Measurements from ENCODE around the gene RNF38. TPM values are rescaled to one million over a fixed set of nuclear protein-coding genes. Genes with fewer than 3 reads are reported as not detected.

Gene RNF38
- total and polyA plus RNA-seq, 4 donors = 7.6 to 41.0 (median 25.6) TPM

- H3K4me1 ChIP-seq (ENCODE audit: control insufficient read depth in 5 of 5, insufficient read depth in 5 of 5, low read length in 5 of 5) = no peaks in the 10 kb centered on the region
Measured at GRCh38 chr9:36426348-36426747, 26.3 kb upstream of the RNF38 start.

DNA sequence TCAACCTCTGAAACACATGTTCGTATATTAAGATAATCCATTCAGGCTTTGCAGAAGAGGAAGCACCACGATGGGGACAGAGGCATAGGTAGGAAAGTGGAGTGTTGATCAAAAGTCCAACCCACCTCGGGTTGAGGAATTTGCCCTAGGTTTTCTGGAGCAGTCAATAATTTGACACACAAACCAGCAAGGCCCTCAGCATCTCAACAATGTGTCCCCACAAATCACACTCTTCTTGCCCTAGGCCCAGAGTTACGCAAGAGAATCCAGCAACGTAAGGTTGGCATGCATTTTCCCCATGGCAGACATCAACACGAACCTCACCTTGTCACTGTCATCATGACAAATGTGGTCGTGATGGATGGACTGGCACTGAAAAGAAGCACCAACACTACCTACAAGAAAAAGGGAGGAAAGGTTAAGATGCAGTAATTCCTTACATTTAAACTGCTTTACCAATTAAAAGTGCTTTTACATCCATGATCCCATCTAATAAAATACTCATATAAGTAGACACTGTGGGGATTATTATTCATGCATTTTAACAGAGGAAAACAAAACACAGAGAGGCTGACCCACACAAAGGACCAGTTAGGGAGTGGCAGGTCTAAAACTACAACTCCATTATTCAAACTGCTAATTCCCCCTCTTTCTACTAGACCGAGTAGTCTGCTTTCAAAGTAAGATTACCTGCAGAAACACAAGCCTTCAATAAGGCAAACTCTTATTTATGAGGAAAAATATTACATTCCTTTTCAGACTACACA, 24.4 kb upstream of the RNF38 start:
- WGBS, 2 donors = 81 to 82% methylated on average over 8 of the region's 8 CpGs
- no peaks in the 10 kb centered on the region for H3K27me3 ChIP-seq (ENCODE audit: control insufficient read depth in 3 of 3, insufficient read depth in 3 of 3, low read length in 2 of 3)

More at GRCh38 chr9:36426348-36426747, 26.3 kb upstream of the RNF38 start:
- TF ChIP-seq, protein P1, sequence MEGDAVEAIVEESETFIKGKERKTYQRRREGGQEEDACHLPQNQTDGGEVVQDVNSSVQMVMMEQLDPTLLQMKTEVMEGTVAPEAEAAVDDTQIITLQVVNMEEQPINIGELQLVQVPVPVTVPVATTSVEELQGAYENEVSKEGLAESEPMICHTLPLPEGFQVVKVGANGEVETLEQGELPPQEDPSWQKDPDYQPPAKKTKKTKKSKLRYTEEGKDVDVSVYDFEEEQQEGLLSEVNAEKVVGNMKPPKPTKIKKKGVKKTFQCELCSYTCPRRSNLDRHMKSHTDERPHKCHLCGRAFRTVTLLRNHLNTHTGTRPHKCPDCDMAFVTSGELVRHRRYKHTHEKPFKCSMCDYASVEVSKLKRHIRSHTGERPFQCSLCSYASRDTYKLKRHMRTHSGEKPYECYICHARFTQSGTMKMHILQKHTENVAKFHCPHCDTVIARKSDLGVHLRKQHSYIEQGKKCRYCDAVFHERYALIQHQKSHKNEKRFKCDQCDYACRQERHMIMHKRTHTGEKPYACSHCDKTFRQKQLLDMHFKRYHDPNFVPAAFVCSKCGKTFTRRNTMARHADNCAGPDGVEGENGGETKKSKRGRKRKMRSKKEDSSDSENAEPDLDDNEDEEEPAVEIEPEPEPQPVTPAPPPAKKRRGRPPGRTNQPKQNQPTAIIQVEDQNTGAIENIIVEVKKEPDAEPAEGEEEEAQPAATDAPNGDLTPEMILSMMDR (IDR thresholded peaks at IDR 0.05; ENCODE audit: control extremely low read depth, extremely low read depth) = no peak
- ATAC-seq (ENCODE audit: insufficient read depth, low FRiP score) = no peak
- Histone ChIP-seq H3K4me3 (no peak overlapping the region), H3K9ac (ENCODE audit: insufficient read depth in 1 of 2, low read length in 2 of 2) (no peak overlapping the region), H3K36me3 (ENCODE audit: control insufficient read depth in 4 of 4, insufficient read depth in 4 of 4, low read length in 4 of 4) (peaks cover 0 to 11% (median under 1%) of the 10 kb centered on the region in 4 donors), H3K27me3 (ENCODE audit: control insufficient read depth in 3 of 3, insufficient read depth in 3 of 3, low read length in 2 of 3) (no peaks in the 10 kb centered on the region), H3K27ac (ENCODE audit: low read depth in 1 of 2, low read length in 1 of 2) (no peak overlapping the region), H3K9me3 (ENCODE audit: control insufficient read depth in 4 of 4, insufficient read depth in 3 of 4, low read length in 3 of 4) (no peaks in the 10 kb centered on the region)
- 88 to 91% methylated on average over 5 of the region's 5 CpGs for WGBS, 2 donors
- no peak for DNase-seq

DNA sequence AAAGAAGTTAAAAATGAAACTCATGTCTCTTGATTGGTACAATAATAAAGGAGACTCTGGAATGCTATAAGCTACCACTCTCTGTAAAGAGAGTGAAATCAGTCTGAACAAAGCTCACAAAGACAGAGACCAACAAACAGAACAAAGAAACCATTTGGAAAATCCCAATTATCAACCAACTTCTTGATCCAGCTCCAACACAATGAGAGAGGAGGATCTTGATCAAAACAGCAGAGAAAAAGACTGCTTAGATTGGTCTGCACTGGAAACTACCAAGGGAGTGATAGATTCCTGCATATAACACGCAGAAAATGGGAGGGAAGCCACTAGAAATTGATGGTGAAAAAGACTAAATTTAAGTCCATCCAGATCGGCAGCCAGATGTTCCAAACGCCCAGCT, 23.1 kb upstream of the RNF38 start:
- Histone ChIP-seq H3K27ac (ENCODE audit: low read depth in 1 of 2, low read length in 1 of 2) (no peak overlapping the region), H3K4me1 (ENCODE audit: control insufficient read depth in 5 of 5, insufficient read depth in 5 of 5, low read length in 5 of 5) (peaks cover 0 to 6% (median 0%) of the 10 kb centered on the region in 5 donors), H3K9ac (ENCODE audit: insufficient read depth in 1 of 2, low read length in 2 of 2) (no peak overlapping the region), H3K9me3 (ENCODE audit: control insufficient read depth in 4 of 4, insufficient read depth in 3 of 4, low read length in 3 of 4) (no peaks in the 10 kb centered on the region), H3K27me3 (ENCODE audit: control insufficient read depth in 3 of 3, insufficient read depth in 3 of 3, low read length in 2 of 3) (no peaks in the 10 kb centered on the region), H3K4me3 (no peak overlapping the region), H3K36me3 (ENCODE audit: control insufficient read depth in 4 of 4, insufficient read depth in 4 of 4, low read length in 4 of 4) (peaks cover 0 to 11% (median under 1%) of the 10 kb centered on the region in 4 donors)
- ATAC-seq (ENCODE audit: insufficient read depth, low FRiP score) (no peak), DNase-seq (no peak)
- WGBS, 2 donors = 92 to 94% methylated on average over 3 of the region's 3 CpGs
- TF ChIP-seq, protein P1 (IDR thresholded peaks at IDR 0.05; ENCODE audit: control extremely low read depth, extremely low read depth) = no peak

More for the DNA sequence above, 24.4 kb upstream of the RNF38 start:
- no peak overlapping the region for H3K4me3 ChIP-seq
- DNase-seq = no peak
- ATAC-seq (ENCODE audit: insufficient read depth, low FRiP score) = no peak
- TF ChIP-seq, protein P1 (IDR thresholded peaks at IDR 0.05; ENCODE audit: control extremely low read depth, extremely low read depth) = no peak
- H3K9me3 ChIP-seq (ENCODE audit: control insufficient read depth in 4 of 4, insufficient read depth in 3 of 4, low read length in 3 of 4) = no peaks in the 10 kb centered on the region
- H3K27ac ChIP-seq (ENCODE audit: low read depth in 1 of 2, low read length in 1 of 2) = no peak overlapping the region
- peaks cover 0 to 5% (median 0%) of the 10 kb centered on the region in 5 donors for H3K4me1 ChIP-seq (ENCODE audit: control insufficient read depth in 5 of 5, insufficient read depth in 5 of 5, low read length in 5 of 5)
- H3K9ac ChIP-seq (ENCODE audit: insufficient read depth in 1 of 2, low read length in 2 of 2) = no peak overlapping the region
- H3K36me3 ChIP-seq (ENCODE audit: control insufficient read depth in 4 of 4, insufficient read depth in 4 of 4, low read length in 4 of 4) = peaks cover 0 to 11% (median under 1%) of the 10 kb centered on the region in 4 donors

All from lung (tissue), 12 donors.